HG02943 (cell line): ENCODE results near the gene VGLL4.
"Not testable (repeated sequence)": the region's sequence is repeated elsewhere in the genome, so short reads cannot be mapped to it uniquely, and the experiment has no call there.

Experiments
- ATAC-seq: cut with Tn5 transposase; IDR thresholded peaks from one replicate; pipeline ENCODE4 v1.9.1; 2021; ENCODE audit warnings: mild to moderate bottlenecking, low read depth, moderate library complexity; ENCODE audit not compliant: unreplicated experiment

Gene VGLL4, protein sequence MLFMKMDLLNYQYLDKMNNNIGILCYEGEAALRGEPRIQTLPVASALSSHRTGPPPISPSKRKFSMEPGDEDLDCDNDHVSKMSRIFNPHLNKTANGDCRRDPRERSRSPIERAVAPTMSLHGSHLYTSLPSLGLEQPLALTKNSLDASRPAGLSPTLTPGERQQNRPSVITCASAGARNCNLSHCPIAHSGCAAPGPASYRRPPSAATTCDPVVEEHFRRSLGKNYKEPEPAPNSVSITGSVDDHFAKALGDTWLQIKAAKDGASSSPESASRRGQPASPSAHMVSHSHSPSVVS

DNA sequence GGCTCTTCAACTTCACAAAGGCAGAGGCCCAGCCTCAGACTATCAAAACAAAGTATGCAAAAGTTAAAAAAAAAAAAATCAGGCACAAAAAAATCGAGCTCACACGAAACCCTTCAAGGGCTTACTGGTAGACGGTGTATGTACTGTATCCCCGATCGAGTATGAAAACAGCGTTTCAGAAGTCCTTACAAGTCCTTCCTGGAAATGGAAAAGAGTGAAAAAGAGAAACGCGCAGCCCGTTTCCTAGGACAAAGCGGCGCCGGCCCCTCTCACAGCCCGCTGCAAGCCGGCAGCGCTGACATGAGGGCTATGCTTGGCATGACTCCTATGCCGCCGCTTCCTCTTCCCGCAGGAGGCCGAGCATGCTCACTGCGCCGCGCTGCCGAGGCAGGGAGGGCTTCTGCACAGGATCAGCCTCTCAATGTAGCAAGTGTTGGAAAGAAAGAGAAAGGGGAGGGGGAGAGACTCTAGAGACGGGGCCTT, at the start of gene VGLL4:
VGLL4 (minus strand) TSS at position 311 of the 483 bp plus-strand sequence. CDS start 397 bp downstream, outside the sequence.
- peak; percentile 55 for ATAC-seq

DNA sequence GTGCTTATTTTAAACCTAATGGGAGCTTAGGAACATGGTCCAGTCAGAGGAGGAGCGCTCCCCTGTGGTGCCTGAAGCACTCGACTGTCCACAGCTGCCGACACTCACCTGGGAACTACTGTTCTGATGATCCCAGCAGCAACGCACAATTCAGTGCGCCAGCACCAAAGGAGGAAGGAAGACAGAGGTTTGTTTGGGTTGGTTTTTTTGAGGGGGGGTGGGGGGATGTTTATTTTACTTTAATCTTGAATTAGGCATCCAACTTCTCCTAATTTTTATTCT, 48.8 kb upstream of the VGLL4 start:
- ATAC-seq: no peak

DNA sequence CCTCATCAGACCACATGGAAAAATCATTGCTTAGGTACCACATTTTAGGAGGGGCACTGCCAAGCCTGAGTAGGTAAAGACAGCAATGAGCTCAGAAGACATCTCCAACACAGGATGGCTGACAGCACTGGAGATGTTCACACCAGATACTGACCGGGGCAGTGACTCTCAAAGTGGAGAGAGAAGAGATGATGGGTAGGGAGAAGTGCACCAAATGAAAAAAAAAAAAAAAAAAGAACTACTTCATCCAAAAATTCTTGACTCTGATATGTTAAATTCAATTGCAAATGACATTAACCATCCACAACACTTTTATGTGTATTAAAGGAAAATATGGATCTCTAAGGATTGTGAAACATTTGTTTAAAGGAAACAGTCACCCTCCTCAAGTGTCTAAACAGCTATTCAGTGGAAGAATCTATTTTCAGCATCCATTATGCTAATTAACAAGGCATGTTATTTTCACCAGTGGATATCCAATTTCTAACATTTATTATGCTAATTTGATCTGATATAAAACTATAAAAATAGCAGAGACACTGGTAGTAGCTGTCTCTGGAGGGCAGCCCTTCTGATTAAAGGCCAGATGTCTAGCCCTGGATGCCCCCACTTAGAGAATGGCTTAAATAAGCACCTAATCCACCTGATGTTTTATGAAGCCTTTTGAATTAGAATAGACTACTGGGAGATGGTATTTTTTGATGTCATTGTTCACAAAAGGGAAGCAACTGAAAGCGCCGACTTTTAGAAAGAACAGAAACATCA, 48.2 kb upstream of the VGLL4 start:
- no peak for ATAC-seq

DNA sequence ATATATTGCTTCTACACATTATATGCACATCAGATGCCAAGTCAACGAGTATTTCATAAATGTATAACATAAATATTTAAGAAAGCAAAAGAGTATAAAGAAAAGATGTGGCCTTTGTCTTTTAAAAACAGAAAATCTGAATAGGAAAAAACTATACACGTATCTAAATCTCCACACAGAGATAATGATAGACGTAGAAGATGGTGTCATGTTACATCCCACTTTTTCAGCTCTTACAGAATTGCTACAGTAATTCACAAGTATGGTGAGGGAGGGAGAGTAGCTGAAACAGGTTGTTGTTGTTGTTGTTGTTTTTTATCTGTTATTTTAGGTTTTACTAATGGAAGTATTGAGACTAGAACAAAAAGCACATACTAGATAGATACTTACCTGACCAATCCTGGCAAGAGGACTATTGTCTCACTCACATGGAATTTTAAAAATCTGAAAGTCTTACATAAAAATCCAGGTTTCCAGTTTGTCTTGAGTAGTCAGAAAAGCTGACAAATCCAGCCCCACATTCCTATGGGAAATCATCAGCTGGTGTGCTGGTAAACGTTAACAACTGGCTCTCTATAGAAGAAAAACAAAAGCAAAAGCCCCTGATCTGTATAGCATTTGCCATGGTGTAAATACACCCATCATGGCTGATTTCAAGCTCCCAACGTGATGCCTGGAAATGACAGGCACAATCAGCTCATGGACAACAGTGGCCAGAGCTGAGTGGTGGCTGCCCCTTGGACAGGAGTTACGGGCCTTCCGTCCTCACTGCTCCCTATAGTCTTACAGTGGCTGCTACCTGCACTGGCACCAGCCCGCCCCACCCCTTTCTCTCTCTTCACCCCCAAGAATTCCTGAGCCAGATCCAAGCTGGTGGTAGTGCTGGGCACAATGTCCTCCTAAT, 47.4 kb upstream of the VGLL4 start:
- ATAC-seq: no peak

DNA sequence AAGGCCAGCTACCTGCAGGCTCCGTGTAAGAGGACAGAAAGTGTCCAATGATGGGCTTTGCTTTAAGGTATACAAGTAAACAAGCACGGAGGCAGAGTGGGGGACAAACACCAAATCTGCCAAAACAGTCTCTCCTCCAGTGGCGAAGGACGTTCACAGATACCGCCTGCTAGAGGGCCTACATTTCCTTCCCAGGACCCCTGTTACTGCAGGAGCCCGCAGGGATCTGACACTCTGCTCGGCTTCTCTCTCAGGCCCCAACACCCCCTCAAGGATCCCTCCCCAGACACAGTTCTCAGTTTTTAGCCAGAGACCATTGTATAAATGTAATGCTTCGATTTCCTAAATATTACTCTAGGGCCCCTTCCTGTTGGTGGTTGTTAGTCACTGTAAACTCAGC, 46.0 kb upstream of the VGLL4 start:
- ATAC-seq: no peak

DNA sequence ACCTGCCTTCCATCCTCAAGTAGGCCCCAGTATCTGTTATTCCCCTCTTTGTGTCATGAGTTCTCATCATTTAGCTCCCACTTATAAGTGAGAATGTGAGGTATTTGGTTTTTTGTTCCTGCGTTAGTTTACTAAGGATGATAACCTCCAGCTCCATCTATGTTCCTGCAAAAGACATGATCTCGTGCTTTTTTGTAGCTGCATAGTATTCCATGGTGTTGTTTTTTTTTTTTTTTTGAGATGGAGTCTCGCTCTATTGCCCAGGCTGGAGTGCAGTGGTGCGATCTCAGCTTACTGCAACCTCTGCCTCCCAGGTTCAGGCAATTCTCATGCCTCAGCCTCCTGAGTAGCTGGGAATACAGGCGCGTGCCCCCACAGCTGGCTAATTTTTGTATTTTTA, 41.3 kb upstream of the VGLL4 start:
- not testable (repeated sequence) for ATAC-seq

DNA sequence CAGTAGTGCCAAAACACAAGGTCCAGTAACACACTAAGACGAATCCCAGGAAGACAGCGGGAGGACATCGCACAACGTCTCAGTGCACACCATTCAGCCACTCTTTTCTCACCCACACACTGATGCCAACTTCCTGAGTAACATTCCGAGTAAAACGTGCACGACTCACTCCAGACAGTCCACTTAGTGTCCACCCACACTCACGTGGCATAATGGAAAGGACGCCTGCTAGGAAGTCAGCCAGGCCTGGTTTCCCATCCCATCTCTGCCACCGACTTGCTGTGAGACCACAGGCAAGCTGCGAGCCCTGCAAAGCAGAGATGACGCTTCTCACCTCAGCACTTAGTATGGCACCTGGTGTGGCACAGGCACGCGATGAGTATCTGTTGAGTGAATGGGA, 36.8 kb upstream of the VGLL4 start:
- ATAC-seq: no peak

DNA sequence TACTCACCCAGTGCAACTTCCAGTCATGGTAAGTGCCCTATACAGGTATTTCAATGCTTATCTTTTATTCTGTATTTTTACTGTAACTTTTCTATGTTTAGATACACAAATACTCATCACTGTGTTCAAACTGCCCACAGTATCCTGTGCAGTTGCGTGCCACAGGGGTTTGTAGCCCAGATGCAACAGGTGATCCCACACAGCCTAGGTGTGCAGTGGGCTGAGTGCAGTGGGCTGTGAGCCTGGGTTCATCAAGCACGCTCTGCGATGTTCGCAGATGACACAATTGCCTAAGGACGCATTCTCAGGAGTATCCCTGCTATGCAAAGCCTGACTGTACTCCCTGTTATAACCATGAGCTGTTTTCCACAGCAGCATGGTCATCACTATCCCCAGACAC, 36.2 kb upstream of the VGLL4 start:
- ATAC-seq: no peak

DNA sequence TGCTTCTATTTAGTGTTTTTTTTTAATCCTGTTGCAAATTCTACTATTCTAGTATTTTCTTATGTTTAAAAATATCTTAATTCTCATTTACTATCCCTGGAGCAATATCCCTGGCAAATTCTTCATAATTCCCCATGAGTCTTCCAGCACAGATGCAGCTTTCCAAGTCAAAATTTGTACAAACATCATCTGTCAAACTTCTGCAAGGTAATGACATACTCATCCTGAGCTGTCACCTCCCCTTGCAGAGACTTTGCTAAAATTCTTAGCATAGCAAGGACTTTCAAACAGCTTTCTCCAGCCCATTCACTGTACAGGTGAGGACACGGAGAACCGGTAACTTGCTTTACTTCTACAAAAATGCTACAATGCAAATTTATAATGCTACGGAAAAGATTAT, 28.6 kb upstream of the VGLL4 start:
- ATAC-seq: no peak

DNA sequence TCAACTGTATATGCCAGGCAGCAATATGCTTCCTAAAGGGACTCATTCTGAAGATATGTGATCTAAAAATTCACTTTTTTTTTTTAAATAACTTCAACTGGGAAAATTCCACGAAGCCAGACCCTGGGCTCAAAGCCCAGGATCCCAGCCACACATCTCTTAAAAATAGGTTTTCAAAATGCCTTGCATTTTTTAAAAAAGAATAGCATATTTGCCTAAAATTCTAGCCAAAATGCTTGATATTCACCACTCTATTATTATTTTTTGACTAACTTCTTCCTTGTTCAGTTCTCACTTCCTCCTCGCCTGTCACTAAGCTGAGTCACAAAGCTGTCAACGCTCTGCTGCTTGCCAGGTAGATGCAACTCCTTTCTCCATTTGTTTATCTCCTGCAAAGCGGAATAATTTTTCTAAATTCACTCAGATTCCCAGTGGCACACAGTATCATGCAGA, 28.0 kb upstream of the VGLL4 start:
- ATAC-seq: no peak

DNA sequence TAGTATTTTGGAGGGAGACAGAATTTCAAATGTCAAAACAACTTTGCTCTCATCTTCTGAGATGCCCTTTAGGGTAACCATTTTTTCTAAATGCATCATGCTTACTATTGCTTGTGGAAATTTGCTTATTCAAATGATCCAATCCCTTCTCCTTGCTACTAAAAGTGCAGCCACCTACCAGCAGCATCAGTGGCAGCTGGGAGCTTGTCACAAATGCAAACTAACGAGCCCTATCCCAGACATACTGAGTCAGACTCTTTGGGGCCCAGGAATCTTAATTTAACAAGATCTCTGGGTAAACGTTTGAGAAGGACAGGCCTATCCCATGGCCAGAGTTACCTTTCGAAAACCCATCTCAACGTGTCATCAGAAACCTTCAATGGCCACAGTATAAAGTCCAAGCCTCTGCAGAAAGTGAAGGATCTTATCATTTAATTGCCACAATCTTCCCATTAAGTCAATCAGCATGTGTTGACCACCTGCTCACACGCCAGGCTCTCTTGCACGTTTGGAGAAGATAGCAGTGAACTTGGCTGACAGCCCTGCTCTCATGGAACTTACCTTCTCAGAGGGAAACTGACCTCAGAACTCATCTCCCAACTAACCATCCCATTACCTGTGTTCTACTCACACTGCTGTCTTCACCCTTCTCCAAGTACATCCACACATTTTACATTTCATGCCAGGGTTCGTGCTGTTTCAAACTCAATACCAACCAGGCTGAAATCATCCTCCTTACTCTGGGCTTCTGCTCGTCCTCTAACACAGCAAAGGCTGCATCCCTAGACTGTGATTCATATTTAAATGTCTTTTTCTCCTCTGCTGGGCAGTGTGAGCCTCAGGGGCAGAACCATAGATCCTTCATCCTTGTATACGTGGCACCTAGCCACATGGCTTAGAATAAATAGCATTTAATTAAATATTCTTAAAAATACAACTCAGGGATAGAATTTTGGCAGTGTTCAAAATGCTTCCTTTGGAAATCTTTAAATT, 24.8 kb upstream of the VGLL4 start:
- no peak for ATAC-seq

DNA sequence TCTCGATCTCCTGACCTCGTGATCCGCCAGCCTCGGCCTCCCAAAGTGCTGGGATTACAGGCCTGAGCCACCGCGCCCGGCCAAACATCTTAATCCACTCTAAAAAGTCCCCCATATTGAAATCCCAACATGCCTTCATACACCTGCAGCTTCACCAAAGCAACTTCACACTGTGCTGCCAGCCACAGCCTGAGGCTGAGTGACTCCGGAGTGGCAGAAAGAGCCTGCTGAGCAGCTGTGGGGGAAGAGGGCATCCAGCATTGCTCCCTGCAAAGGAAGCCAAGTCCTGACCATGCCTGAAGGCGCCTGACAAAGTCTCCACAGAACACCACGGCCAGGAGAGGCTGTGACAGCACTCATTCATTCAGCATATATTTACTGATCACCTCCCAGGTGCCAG, 21.6 kb upstream of the VGLL4 start:
- ATAC-seq: no peak

DNA sequence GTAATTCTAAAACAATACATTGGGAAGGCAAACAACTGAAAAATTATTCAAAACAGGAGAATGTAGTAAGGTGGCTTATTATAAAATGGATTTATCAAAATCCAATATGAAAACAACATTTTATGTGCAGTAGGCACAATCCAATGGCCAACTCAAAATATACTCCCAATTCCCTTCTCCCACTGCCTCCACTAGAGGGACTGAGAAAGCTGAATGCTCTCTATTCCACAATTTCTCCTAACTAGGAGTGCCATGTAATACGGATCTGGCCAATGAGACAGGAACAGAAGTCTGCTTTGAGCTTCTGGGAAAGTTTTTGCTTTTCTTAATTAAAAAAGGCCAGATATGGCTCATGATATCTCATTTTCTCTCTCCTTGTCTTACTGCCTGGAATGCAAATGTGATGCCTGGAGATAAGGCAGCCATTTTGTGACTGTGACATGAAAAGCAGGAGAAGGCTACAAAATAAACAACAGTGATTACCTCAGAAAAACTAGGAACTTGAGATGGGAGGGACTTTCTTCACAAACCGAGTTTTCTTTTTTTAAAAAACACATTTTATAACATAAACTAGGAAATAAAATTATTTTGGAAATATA, 18.8 kb upstream of the VGLL4 start:
- ATAC-seq: no peak

DNA sequence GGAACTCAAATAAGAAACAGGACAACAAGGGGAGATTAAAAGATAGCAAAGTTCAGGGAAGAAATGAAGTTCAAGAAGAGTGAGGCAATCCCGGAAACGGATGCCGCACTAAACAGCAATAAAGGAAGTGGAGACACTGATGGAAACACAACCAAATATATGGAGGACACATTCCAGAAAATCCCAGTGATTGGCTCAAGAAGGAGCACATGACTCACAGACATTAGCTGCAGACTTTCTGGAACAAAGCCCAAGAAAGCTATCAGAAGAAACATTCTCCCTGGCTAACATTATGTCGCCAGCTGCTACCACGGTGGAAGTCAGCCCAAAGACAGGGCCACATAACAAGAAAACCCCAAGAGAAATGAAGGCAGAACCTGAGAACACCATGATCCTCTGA, 18.1 kb upstream of the VGLL4 start:
- ATAC-seq: no peak

DNA sequence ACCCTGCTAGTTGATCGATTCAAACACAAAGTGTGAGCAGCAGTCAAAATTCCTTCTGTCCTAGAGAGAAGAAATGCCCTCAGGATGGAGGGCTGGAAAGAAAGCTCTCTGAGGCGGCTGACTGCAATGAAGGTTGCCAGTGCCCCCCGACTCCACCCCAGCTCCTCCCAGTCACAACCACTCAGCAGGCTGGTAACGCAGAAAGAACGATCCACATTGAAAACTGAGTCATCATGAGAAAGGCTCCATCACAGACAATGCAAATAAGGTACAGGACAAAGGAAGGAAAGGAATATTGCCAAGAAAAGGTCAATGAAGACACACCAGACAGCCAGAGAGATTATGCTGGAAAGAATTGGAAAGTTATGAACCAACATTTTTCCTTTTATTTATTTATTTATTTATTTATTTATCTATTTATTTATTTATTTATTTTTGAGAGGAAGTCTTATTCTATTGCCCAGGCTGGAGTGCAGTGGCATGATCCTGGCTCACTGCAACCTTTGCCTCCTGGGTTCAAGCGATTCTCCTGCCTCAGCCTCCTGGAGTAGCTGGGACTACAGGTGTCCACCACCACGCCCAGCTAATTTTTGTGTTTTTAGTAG, 17.4 kb upstream of the VGLL4 start:
- ATAC-seq: no peak

DNA sequence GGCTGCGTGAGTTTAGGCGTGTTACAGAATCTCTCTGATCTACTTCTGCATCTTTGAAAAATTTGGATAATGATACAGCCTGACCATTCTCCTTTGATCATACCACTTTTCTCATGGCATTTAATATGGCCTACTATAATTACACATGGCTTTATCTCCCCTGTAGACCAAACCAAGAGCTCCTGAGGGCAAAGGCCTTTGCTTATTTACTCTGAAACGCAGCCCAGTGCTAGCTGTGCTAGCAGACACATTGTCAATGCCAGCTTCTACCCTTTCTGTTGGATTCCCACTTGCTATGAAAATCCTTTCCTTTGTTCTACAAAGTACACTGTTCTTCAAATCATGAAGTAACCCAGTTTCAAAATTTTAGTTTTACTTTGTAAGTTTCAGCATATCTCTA, 16.5 kb upstream of the VGLL4 start:
- ATAC-seq: no peak

DNA sequence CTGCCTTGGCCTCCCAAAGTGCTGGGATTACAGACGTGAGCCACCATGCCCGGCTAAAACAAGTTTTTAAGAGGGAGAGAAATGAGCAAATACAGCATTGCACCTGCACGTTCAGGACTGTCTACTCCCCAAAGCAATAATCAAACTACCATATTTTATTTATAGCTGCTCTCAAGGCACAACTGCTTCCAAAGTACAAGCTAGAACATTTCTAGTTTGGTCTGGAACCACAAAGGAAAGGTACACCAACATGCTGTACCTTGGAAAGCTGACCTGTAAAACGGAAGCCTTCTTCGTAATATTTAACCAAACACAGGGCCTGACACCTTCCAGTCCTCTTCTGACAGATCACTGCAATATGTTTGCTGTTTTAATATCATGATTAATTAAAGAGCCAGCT, 14.5 kb upstream of the VGLL4 start:
- no peak for ATAC-seq

DNA sequence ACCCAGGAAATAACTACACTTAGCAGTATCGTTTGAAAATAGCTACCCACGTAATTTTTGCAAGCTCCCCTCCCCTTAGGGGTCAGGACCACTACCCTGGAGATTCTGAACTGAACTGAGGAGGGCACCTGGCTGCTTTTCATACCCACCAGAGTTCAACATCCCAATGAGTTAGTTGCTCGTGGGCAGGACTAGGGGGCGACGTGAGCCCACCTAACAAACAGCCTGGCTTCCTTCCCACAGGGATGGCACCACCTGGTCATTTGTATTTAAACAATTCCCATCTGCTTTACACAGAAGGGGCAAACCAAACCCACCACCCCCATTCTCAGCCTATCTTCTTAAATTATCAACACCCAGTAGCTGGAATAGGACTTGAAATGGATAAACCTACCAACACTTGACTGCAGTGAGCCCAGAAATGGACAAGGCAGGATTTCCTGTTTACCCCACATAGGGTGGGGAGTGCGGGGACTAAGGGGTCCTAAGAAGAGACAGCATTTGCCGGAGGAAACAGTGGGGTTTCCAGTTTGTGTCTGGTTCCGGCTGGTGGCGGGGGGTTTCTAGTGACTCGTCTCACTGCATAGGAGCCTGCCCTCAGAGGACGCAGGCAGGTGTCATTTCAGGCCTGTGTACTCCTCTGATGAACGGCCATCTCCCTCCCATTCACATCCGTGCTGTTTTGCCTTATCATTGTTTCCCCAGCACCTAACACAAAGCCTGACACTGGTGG, 11.6 kb upstream of the VGLL4 start:
- ATAC-seq: no peak
